NCI-H1417 (cell line): ENCODE measurements around the gene OR51B5.
A peak's percentile ranks its signal among the peaks of the same experiment; 100 is the strongest.
"Not testable (repeated sequence)": the region's sequence is repeated elsewhere in the genome, so short reads cannot be mapped to it uniquely, and the experiment has no call there.

Experiments
- DNase-seq, 3 experiments: peaks; one replicate each; lab custom pipeline; 2025; lab: John Stamatoyannopoulos, UW

The OR51B5 gene

DNA sequence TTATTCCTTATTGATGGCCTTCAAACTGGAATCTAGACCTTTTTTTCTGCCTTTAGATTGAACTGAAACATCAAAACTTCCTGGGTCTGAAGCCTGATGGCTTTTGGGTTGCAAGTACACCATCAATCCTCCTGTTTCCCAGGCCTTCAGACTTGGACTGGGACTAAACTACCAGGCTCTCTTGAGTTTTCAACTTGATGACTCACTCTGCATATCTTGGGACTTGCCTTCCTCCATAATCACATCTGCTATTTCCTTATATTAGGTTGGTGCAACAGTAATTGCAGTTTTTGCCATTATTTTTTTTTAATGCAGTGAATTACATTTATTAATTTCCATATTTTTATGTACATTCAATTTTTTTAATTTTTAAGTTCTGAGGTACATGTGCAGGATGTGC, 7.0 kb downstream of the OR51B5 start:
- no peak for DNase-seq

DNA sequence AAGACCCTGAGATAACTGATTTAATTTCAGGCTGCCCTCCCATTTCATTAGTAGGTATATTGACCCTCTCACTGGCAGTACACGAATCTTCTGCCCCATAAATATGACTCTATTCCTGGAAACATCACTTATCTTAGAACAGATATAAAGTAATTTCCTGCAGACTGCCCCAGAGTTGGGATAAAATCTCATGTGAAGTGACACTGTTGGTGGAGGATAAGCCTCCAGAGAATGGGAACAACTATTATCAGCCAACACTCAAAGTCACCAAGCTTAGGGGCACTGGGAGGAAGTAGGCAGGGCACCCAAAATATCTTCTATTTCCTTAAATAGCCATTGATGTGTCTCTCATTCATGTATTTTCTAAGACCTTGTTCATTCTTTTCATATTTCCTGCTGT, 8.2 kb downstream of the OR51B5 start:
- no peak for DNase-seq

DNA sequence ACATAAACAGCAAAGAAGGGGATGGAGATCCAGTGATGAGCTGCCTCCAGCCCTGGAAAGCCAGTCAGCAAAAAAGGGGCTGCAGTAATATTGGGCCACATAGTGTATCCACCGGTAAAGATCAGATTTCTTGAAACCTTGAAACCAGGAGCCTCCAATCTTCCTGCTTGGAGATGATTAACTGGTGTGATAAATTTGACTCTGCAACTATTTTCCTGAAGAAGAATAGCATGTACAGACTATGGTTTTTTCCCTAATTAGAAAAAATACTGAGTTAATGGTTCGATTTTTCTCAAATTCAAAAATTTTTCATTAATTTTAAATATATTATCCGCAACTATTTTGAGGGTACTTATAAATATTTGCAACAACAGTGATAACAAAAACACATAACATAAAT, 19.1 kb downstream of the OR51B5 start, which contains the start of gene OR51B2:
OR51B2 (minus strand) TSS at position 101 of the 400 bp plus-strand sequence; CDS start at position 101, 0 bp downstream.
- no peak for DNase-seq

DNA sequence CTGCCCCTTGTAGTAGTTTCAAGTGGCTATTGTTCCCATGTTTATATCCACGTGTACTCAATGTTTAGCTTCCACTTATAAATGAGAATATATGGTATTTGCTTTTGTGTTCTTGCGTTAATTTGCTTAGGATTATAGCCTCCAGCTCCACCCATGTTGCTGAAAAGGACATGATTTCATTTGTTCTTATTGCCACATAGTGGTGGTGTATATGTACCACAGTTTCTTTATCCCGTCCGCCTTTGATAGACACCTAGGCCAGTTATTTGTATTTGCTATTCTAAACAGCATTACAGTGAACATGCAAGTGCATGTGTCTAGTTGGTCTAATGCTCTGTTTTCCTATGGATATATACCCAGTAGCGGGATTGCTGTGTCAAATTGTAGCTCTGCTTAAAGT, 26.0 kb downstream of the OR51B5 start:
- DNase-seq: peak in 1 of 3 experiments; percentile 26

- not testable (repeated sequence) for DNase-seq
Observed at GRCh38 chr11:5313326-5314023, 29.8 kb downstream of the OR51B5 start.

DNA sequence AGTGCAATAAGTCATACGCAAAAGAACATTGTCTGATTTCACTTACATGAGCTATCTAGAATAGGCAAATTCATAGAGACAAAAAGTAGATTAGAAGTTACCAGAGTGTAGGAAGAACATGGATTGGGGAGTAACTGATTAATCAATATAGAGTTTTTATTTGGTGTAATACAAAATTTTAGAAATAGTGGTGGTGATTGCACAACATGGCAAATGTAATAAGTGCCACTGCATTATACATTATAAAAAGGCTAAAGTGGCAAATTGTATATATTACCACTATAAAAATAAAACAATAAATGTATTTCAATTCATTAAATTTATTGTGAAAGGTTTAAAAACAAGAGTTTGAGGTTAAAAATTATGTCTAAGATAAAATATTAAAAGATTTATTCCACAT, 32.9 kb downstream of the OR51B5 start:
- no peak for DNase-seq

DNA sequence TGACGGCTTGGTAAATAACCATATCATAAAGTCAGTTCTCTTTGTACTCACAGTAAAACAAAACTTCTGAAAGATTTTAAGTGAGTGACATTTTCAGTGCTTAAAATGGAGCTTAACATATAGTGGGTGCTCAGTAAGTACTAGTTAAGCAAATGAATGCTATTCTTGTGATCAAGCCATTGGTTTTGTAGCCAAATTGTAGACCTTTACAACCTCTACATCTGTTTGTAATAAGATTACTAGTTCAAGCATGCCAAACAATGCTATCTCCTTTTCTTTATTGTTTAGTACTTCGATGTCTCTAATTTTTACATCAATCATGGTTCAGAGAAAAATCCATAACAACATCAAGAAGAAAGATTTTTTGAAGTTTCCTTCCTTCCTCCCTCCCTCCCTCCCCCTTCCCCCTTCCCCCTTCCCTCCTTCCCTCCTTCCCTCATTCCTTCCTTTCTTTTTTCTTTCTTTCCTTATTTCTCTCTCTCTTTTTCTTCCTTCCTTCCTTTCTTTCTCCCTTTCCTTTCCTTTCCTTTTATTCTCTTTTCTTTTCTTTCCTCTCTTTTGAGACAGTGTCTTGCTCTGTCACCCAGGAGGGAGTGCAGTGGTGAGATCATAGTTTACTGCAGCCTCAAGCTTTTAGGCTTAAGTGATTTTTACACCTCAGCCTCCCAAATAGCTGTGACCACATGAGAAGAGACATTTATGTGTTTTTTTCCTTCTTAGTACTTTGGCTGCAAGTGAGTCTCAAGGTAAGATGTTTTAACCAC, 35.9 kb downstream of the OR51B5 start:
- no peak for DNase-seq

GRCh38 chr11:5304046-5304445, 39.3 kb downstream of the OR51B5 start:
- DNase-seq: no peak

DNA sequence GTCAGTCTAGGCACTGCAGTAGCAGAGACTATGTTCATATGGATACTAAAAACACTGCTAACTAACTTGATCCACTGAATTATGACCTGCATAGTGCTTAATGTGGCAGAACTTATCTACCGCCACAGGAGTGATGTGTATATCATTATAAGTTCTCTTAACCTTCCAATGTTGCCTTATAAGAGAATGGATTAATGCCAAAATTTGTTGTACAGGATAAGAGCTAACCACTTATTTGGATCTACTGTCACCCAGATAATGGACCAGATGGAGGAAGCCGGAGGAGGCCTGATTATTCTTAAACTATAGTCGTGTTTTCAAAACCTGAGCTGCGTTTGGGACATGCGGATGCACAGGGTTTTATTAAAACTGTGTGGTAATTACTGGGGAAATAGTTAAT, 39.7 kb downstream of the OR51B5 start:
- no peak for DNase-seq

- no peak for DNase-seq
Observed at GRCh38 chr11:5301846-5302245, 41.5 kb downstream of the OR51B5 start, which contains the start of gene OR51B4. Gene OR51B4, minus strand, starts transcription at chr11:5301946. Its CDS starts 0 bp downstream, at chr11:5301946.

DNA sequence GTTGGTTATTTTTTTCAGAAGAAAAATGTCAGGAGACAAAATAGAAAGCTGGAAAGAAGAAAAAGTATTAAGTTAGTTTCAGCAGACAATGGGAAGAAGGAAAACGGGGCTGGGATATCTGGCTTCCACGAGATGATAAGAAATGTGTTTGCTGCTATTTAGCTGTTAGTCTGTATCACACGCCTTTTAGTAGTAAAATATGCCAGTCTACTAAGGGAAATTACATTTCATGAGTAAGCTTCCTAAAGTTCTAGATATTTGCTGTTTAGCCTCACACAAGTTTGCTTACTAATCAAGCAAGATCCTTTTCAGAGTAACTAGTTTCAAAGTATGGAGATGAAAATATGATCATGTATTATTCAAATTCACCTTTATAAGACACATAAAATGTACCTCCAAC, 43.1 kb downstream of the OR51B5 start:
- DNase-seq: no peak

- DNase-seq: no peak
Observed at GRCh38 chr11:5298451-5298850, 44.9 kb downstream of the OR51B5 start.

DNA sequence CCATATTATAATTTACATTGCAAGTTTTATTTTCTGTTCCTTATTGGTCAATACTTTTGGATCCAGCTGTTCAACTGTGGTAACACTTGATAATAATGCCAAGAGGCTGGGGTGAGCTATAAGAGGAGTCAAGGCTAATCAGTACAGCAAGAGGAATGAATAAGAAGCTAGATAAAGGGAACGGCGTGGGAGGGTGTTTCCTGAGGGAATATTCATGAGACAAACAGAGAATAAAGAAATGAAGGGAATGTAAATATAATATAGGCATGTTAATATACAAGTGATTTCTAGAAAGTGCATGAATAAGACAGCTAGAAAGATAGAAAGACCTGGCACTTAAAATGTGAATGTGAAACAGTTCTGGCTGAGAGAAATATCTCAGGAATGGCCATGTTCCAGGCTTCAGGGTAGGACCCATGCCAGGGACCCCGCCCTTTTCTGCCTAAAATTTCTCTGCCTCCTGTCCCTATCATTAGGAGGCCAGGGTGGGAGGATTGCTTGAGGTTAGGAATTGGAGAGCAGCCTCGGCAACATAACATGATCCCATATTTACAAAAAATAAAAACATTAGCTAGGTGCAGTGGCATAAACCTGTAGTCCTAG, 45.5 kb downstream of the OR51B5 start:
- DNase-seq: no peak

DNA sequence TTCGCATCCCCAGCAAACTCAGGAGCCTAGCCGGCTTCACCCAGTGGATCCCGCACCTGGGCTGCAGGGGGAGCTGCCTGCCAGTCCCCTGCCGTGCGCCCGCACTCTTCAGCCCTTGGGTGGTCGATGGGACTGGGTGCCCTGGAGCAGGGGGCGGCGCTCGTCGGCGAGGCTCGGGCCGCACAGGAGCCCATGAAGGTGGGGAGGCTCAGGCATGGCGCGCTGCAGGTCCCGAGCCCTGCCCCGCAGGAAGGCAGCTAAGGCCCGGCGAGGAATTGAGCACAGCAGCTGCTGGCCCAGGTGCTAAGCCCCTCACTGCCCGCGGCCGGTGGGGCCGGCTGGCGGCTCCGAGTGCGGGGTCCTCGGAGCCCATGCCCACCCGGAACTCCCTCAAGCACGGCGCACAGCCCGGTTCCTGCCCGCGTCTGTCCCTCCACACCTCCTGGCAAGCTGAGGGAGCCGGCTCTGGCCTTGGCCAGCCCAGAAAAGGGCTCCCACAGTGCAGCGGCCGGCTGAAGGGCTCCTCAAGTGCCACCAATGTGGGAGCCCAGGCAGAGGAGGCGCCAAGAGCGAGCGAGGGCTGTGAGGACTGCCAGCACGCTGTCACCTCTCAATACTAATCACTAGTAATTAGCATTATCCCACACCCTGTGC, 48.9 kb downstream of the OR51B5 start:
- not testable (repeated sequence) for DNase-seq

- no peak for DNase-seq
Observed at GRCh38 chr11:5293028-5293427, 50.3 kb downstream of the OR51B5 start.
